CD14-positive monocyte (primary cell): ENCODE data around the gene BASP1. TPM values are rescaled to one million over a fixed set of nuclear protein-coding genes. Genes with fewer than 3 reads are reported as not detected.

Source experiments
- DNase-seq, 3 donors: peaks; one replicate each; pipeline ENCODE4 v3.0.0-alpha.2; 2011 to 2022
- H2AFZ ChIP-seq: 2 replicates; pipeline ENCODE4 v1.6.0; 2012; ENCODE audit warnings: mild to moderate bottlenecking, low read depth, low read length, inconsistent platforms; ENCODE audit not compliant: insufficient read depth, poor library complexity, severe bottlenecking
- H3K27ac ChIP-seq, 2 donors: 1 replicate in 1 of 2; 2 replicates in 1 of 2; pipeline ENCODE4 v1.5.1; 2012 to 2013; ENCODE audit warnings: low read length in 2 of 2, control low read depth in 1 of 2, inconsistent platforms in 1 of 2, low read depth in 1 of 2, mild to moderate bottlenecking in 1 of 2
- H3K27me3 ChIP-seq, 2 donors: one replicate each; pipeline versions ENCODE4 v1.6.0 to v1.6.1; 2011 to 2013; ENCODE audit warnings: low read length in 2 of 2; ENCODE audit not compliant: control insufficient read depth in 2 of 2, insufficient read depth in 2 of 2
- H3K36me3 ChIP-seq, 2 donors: replicated peaks in 1 of 2; 1 replicate in 1 of 2; 2 replicates in 1 of 2; pipeline versions ENCODE4 v1.5.1 to v1.6.1; 2012 to 2013; ENCODE audit warnings: low read length in 2 of 2, control low read depth in 1 of 2, inconsistent platforms in 1 of 2, mild to moderate bottlenecking in 1 of 2; ENCODE audit not compliant: insufficient read depth in 2 of 2, control insufficient read depth in 1 of 2
- H3K4me1 ChIP-seq, 2 donors: 1 replicate in 1 of 2; 2 replicates in 1 of 2; pipeline versions ENCODE4 v1.5.1 to v1.6.1; 2012 to 2013; ENCODE audit warnings: low read length in 2 of 2, control low read depth in 1 of 2, inconsistent platforms in 1 of 2, mild to moderate bottlenecking in 1 of 2, moderate library complexity in 1 of 2; ENCODE audit not compliant: insufficient read depth in 2 of 2, control insufficient read depth in 1 of 2
- H3K4me2 ChIP-seq: replicated peaks from 2 replicates; pipeline ENCODE3; 2012; ENCODE audit warnings: low read length, moderate library complexity, mild to moderate bottlenecking; ENCODE audit not compliant: poor library complexity, severe bottlenecking; ENCODE audit errors: extremely low read depth
- H3K4me3 ChIP-seq, 3 experiments: fragments of 200-600 bp in 1 of 3; sonication (generic) in 1 of 3; replicated peaks in 1 of 3; 1 replicate in 2 of 3; 2 replicates in 1 of 3; pipeline ENCODE4 v1.5.1; 2011 to 2013; ENCODE audit warnings: low read length in 3 of 3, mild to moderate bottlenecking in 3 of 3, control low read depth in 2 of 3, low read depth in 2 of 3, inconsistent platforms in 1 of 3, moderate library complexity in 1 of 3
- H3K79me2 ChIP-seq: 2 replicates; pipeline ENCODE4 v1.6.0; 2012; ENCODE audit warnings: mild to moderate bottlenecking, control low read depth, inconsistent platforms, low read length, moderate library complexity; ENCODE audit not compliant: insufficient read depth
- H3K9ac ChIP-seq: 2 replicates; pipeline ENCODE4 v1.6.0; 2017; ENCODE audit warnings: low read length, mild to moderate bottlenecking; ENCODE audit not compliant: insufficient read depth, poor library complexity, severe bottlenecking
- H3K9me3 ChIP-seq, 2 donors: replicated peaks in 1 of 2; 1 replicate in 1 of 2; 2 replicates in 1 of 2; pipeline versions ENCODE4 v1.5.1 to v1.6.1; 2012 to 2013; ENCODE audit warnings: low read length in 2 of 2, control low read depth in 1 of 2; ENCODE audit not compliant: control insufficient read depth in 1 of 2, insufficient read depth in 1 of 2
- H4K20me1 ChIP-seq: 2 replicates; pipeline ENCODE4 v1.6.0; 2012; ENCODE audit warnings: mild to moderate bottlenecking, low read length, control low read depth, moderate library complexity; ENCODE audit not compliant: insufficient read depth
- H3K27ac Mint-ChIP-seq, 7 donors: one replicate each; pipeline ENCODE4 v1.8.0; 2020; ENCODE audit warnings: mild to moderate bottlenecking in 7 of 7, mixed read lengths in 7 of 7, moderate library complexity in 6 of 7, inconsistent platforms in 2 of 7
- H3K27me3 Mint-ChIP-seq, 3 donors: one replicate each; pipeline ENCODE4 v1.8.0; 2021 to 2022; ENCODE audit warnings: low read depth in 3 of 3, mild to moderate bottlenecking in 3 of 3, mixed read lengths in 3 of 3, moderate library complexity in 3 of 3, inconsistent platforms in 1 of 3
- H3K36me3 Mint-ChIP-seq, 2 donors: one replicate each; pipeline ENCODE4 v1.8.0; 2020; ENCODE audit warnings: mixed read lengths in 2 of 2, inconsistent platforms in 1 of 2, mild to moderate bottlenecking in 1 of 2
- H3K4me1 Mint-ChIP-seq: one replicate; pipeline ENCODE4 v1.8.0; 2020; ENCODE audit warnings: mild to moderate bottlenecking, mixed read lengths
- H3K4me3 Mint-ChIP-seq, 2 donors: one replicate each; pipeline ENCODE4 v1.8.0; 2020; ENCODE audit warnings: mild to moderate bottlenecking in 2 of 2, mixed read lengths in 2 of 2, moderate library complexity in 1 of 2
- H3K9me3 Mint-ChIP-seq, 7 donors: one replicate each; pipeline ENCODE4 v1.8.0; 2020 to 2022; ENCODE audit warnings: mixed read lengths in 7 of 7, mild to moderate bottlenecking in 6 of 7, moderate library complexity in 6 of 7, inconsistent platforms in 2 of 7
- WGBS: methylation state at CpG from one replicate; pipeline ENCODE4 v1.1.5; 2013; ENCODE audit warnings: missing lambda C conversion rate; ENCODE audit not compliant: insufficient coverage; 5-methylcytosine and 5-hydroxymethylcytosine counted together
- intact Hi-C, 2 donors: fragments of 100-400 bp; cut with micrococcal nuclease; formaldehyde crosslinking; loops; one replicate each; pipeline versions ENCODE4 v1.15.0 to v1.15.1; 2023
- polyA plus RNA-seq, 3 donors: library from polyadenylated mRNA; depleted of rRNA in 1 of 3; unstranded in 2 of 3; stranded (reverse) in 1 of 3; fragments of 300-500 nt in 2 of 3; fragments of >200 nt in 1 of 3; fragmentation: Illumina TruSeq in 2 of 3; gene quantifications; 1 replicate in 2 of 3; 2 replicates in 1 of 3; pipeline ENCODE4 v1.2.3, GENCODE V29; 2012 to 2021
- TF ChIP-seq, protein P1 (sequence below): fragments of 200-600 bp; IDR thresholded peaks from one replicate; pipeline ENCODE4 v1.8.0; 2022; ENCODE audit warnings: antibody characterized with exemption, mild to moderate bottlenecking

Gene BASP1
- polyA plus RNA-seq, 3 donors: 23.7 to 61.6 (median 36.6) TPM

DNA sequence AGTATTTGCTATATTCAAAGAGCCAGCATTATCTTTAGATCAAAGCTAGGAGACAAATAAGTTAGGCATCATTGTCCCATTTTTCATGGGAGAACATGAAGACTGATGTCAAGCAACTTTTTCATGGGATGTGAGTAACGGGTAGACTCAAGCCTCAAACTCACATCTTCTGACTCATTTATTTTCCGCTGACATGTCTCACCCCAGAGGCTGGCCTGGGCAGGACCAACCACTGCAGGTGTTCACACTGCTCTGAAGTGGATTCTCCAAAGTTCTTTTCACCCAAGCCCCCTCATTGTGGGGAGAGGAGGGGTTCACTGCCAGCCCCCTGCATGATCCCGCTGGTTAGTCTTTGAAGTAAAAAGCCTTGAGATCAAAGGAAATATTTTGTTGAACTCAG lies 34.9 kb upstream of the BASP1 start:
- H3K9me3 Mint-ChIP-seq: no peaks in the 10 kb centered on the region
- intact Hi-C loops: no loop called here

DNA sequence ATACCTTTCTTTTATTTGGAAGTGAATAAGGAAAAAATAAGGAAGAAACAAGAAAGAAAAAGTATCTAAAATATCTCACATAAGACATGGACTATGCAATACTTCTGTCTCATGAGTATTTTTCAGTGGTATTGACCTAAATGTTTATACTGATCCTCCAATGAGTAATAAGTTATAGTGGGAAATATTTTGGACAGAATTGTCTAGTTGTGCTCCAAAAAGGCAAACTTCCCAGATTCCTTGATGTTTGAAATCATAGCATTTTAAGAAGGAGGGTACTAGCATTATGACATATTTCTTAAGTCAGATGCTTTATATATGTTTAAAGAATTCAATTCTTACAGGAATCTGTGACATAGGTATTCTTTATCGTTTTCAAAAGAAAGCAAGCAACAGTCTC lies 34.5 kb upstream of the BASP1 start:
- no peaks in the 10 kb centered on the region for H3K9me3 ChIP-seq
- no peaks in the 10 kb centered on the region for H3K79me2 ChIP-seq
- Mint-ChIP-seq H3K4me3 (no peak overlapping the region), H3K9me3 (no peaks in the 10 kb centered on the region), H3K36me3 (no peaks in the 10 kb centered on the region), H3K4me1 (peaks cover 9% of the 10 kb centered on the region), H3K27ac (no peak overlapping the region), H3K27me3 (peaks cover 1 to 5% (median 2%) of the 10 kb centered on the region in 3 donors)
- no CpG with 5 or more reads among the region's 1 CpG for WGBS
- no peaks in the 10 kb centered on the region for H3K4me1 ChIP-seq
- H3K36me3 ChIP-seq: no peaks in the 10 kb centered on the region
- DNase-seq: no peak
- no peak overlapping the region for H2AFZ ChIP-seq
- intact Hi-C loops: no loop called here
- H3K4me3 ChIP-seq: no peak overlapping the region
- H4K20me1 ChIP-seq: no peaks in the 10 kb centered on the region
- no peak overlapping the region for H3K9ac ChIP-seq
- H3K4me2 ChIP-seq: no peak overlapping the region
- no peaks in the 10 kb centered on the region for H3K27me3 ChIP-seq
- TF ChIP-seq, protein P1, sequence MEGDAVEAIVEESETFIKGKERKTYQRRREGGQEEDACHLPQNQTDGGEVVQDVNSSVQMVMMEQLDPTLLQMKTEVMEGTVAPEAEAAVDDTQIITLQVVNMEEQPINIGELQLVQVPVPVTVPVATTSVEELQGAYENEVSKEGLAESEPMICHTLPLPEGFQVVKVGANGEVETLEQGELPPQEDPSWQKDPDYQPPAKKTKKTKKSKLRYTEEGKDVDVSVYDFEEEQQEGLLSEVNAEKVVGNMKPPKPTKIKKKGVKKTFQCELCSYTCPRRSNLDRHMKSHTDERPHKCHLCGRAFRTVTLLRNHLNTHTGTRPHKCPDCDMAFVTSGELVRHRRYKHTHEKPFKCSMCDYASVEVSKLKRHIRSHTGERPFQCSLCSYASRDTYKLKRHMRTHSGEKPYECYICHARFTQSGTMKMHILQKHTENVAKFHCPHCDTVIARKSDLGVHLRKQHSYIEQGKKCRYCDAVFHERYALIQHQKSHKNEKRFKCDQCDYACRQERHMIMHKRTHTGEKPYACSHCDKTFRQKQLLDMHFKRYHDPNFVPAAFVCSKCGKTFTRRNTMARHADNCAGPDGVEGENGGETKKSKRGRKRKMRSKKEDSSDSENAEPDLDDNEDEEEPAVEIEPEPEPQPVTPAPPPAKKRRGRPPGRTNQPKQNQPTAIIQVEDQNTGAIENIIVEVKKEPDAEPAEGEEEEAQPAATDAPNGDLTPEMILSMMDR: no peak
- H3K27ac ChIP-seq: no peak overlapping the region

More for the DNA sequence above, 34.9 kb upstream of the BASP1 start:
- Histone ChIP-seq H4K20me1 (no peaks in the 10 kb centered on the region), H3K9ac (no peak overlapping the region), H3K27me3 (no peaks in the 10 kb centered on the region), H3K4me2 (no peak overlapping the region), H2AFZ (no peak overlapping the region), H3K36me3 (no peaks in the 10 kb centered on the region), H3K4me1 (no peaks in the 10 kb centered on the region), H3K9me3 (no peaks in the 10 kb centered on the region), H3K4me3 (no peak overlapping the region), H3K79me2 (no peaks in the 10 kb centered on the region), H3K27ac (no peak overlapping the region)
- TF ChIP-seq, protein P1: no peak
- WGBS: no CpG with 5 or more reads among the region's 3 CpGs
- DNase-seq: no peak
- H3K36me3 Mint-ChIP-seq: no peaks in the 10 kb centered on the region
- no peak overlapping the region for H3K27ac Mint-ChIP-seq
- H3K4me1 Mint-ChIP-seq: peaks cover 9% of the 10 kb centered on the region
- H3K27me3 Mint-ChIP-seq: peaks cover 1 to 5% (median 2%) of the 10 kb centered on the region in 3 donors
- no peak overlapping the region for H3K4me3 Mint-ChIP-seq
